ENCODE data around the gene THEMIS2. TPM values are rescaled to one million over a fixed set of nuclear protein-coding genes. Genes with fewer than 3 reads are reported as not detected.

THEMIS2 gene
- total and polyA plus RNA-seq, 10 of the 15 experiments (the other 5 are each of a cell fraction or from before 2014, with no cell fraction given): 9.1 to 114 (median 38.3) TPM

DNA sequence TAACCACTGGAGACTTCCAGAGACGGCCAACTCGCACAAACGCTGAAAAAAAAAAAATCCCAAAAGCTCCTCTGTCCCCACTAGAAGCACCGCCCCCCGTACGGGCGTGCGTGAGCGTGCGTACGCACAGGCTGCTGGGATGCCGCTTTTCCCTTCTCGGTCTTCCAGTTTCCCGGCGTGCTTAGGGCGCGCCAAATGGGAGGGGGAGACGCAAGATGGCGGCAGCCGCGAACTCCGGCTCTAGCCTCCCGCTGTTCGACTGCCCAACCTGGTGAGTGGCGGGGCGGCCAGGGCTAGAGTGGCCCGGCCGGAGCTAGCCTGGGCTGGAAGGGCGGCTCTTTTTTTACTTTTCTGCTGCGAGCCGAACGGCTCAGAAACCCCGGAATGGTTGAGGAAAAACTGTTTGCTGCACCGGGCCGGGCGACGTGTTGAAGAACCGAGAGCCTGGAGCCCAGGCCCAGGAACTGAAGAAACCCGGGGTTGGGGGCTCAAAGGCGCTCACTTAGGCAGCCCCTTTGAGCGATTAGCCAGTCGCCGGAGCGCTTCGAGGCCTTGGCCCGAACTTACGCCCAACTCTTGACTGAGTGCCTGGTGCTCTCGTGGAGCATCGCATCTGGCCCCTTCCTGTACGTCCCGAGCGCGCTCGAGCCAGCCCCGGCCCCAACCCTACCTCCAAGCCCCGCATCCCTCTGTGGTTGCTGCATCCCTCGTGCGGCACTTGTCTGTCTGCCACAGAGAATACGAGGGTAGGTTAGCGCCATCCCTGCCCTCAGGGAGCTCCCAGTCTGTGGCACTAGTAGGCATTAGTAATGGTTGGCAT lies 41.5 kb upstream of the THEMIS2 start, which contains the start of gene PPP1R8:
Gene PPP1R8 (plus strand): TSS at position 162 of the 820 bp plus-strand sequence. CDS start 54 bp downstream, at position 216.
- no peaks in the 10 kb centered on the region for H3K9me3 ChIP-seq (replicated peaks; ENCODE audit: control insufficient read depth, insufficient read depth, low read length)
- peak within 1 kb of the TSS; percentile 87 for H3K27ac ChIP-seq (ENCODE audit: control insufficient read depth, insufficient read depth)
- H3K79me2 ChIP-seq (ENCODE audit: control insufficient read depth, insufficient read depth, low read length): peaks cover 46% of the 10 kb centered on the region
- no peaks in the 10 kb centered on the region for H3K4me1 ChIP-seq (ENCODE audit: control insufficient read depth, insufficient read depth, low read length)
- TSS peak; percentile 53 for BruUV-seq (replicated peaks)
- H4K20me1 ChIP-seq (ENCODE audit: control insufficient read depth, insufficient read depth): no peaks in the 10 kb centered on the region
- intact Hi-C loops (cut with micrococcal nuclease; ENCODE audit: unreplicated experiment) (loop anchor here (5.0 to 10.0 kb wide), 2 partner anchors 106 to 159 kb away; partner anchors contain the start of genes FAM76A and IFI6), in situ Hi-C loops (cut with MboI) (no loop called here)
- ChIA-PET POLR2A (interaction anchor here (0.5 to 2.1 kb wide), 9 partner anchors 10 to 682 kb away, joined by 3 to 11 read pairs (median 4); partner anchors contain the start of genes FAM76A, IFI6 and STX12), RAD21 (ENCODE audit: unreplicated experiment) (interaction anchor here (0.7 to 1.8 kb wide), 10 partner anchors 54 to 257 kb away, joined by 3 to 8 read pairs (median 3); partner anchors contain the start of genes EYA3, FAM76A, IFI6 and STX12), SMC1A (ENCODE audit: uncharacterized antibody, unreplicated experiment) (interaction anchor here (0.7 to 4.7 kb wide), 10 partner anchors 10 to 247 kb away, joined by 3 to 35 read pairs (median 4); partner anchors contain the start of genes IFI6 and STX12), CTCF (interaction anchor here (0.6 to 4.8 kb wide), 3 partner anchors 160 to 405 kb away, joined by 3 to 32 read pairs (median 3); partner anchors contain the start of genes ATP5IF1 and IFI6)
- H3K36me3 ChIP-seq (ENCODE audit: control insufficient read depth in 2 of 2, insufficient read depth in 2 of 2, low read length in 1 of 2): peaks cover 0 to 4% of the 10 kb centered on the region in 2 experiments; a peak in 2 of 4 replicates
- FAIRE-seq (peak; percentile 92), DNase-seq (ENCODE audit: low read depth, low spot score) (peak; percentile 72), ATAC-seq (peak; percentile 99)
- peak within 1 kb of the TSS; percentile 91 for H3K4me2 ChIP-seq (ENCODE audit: control insufficient read depth, insufficient read depth)
- H3K4me3 ChIP-seq: peak within 1 kb of the TSS; percentile 90
- WGBS (ENCODE audit: insufficient coverage, insufficient replicate concordance, low lambda C conversion rate, missing lambda C conversion rate): under 1% methylated on average over 60 of the region's 60 CpGs
- no peaks in the 10 kb centered on the region for H3K27me3 ChIP-seq (replicated peaks in 1 of 2; ENCODE audit: control insufficient read depth in 2 of 2, insufficient read depth in 2 of 2, low read length in 1 of 2)
- peak within 1 kb of the TSS; percentile 86 for H2AFZ ChIP-seq (ENCODE audit: control insufficient read depth, low read depth, low read length)
- peak within 1 kb of the TSS; percentile 97 for H3K9ac ChIP-seq (ENCODE audit: control insufficient read depth, insufficient read depth, low read length)
- TF ChIP-seq, protein P1, sequence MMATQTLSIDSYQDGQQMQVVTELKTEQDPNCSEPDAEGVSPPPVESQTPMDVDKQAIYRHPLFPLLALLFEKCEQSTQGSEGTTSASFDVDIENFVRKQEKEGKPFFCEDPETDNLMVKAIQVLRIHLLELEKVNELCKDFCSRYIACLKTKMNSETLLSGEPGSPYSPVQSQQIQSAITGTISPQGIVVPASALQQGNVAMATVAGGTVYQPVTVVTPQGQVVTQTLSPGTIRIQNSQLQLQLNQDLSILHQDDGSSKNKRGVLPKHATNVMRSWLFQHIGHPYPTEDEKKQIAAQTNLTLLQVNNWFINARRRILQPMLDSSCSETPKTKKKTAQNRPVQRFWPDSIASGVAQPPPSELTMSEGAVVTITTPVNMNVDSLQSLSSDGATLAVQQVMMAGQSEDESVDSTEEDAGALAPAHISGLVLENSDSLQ (IDR thresholded peaks at IDR 0.05): peak; percentile 52; the same call in 1 of the 2 replicates
- peak; percentile 83 for TF ChIP-seq EED (IDR thresholded peaks at IDR 0.05; ENCODE audit: low read depth)
- TF ChIP-seq, protein P2, sequence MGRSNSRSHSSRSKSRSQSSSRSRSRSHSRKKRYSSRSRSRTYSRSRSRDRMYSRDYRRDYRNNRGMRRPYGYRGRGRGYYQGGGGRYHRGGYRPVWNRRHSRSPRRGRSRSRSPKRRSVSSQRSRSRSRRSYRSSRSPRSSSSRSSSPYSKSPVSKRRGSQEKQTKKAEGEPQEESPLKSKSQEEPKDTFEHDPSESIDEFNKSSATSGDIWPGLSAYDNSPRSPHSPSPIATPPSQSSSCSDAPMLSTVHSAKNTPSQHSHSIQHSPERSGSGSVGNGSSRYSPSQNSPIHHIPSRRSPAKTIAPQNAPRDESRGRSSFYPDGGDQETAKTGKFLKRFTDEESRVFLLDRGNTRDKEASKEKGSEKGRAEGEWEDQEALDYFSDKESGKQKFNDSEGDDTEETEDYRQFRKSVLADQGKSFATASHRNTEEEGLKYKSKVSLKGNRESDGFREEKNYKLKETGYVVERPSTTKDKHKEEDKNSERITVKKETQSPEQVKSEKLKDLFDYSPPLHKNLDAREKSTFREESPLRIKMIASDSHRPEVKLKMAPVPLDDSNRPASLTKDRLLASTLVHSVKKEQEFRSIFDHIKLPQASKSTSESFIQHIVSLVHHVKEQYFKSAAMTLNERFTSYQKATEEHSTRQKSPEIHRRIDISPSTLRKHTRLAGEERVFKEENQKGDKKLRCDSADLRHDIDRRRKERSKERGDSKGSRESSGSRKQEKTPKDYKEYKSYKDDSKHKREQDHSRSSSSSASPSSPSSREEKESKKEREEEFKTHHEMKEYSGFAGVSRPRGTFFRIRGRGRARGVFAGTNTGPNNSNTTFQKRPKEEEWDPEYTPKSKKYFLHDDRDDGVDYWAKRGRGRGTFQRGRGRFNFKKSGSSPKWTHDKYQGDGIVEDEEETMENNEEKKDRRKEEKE (IDR thresholded peaks at IDR 0.05): no peak
- no peak for TF ChIP-seq JUNB (IDR thresholded peaks at IDR 0.05)
- peak; percentile 64 to 65; a peak in 2 of 4 replicates for TF ChIP-seq BHLHE40 (IDR thresholded peaks at IDR 0.05; ENCODE audit: borderline replicate concordance in 1 of 2, low read depth in 2 of 2, low read length in 1 of 2)
- TF ChIP-seq PAX8 (IDR thresholded peaks at IDR 0.05): no peak
- TF ChIP-seq RAD21 (IDR thresholded peaks at IDR 0.05; ENCODE audit: insufficient read depth, low read depth, low read length): no peak
- no peak for TF ChIP-seq CHD1 (IDR thresholded peaks at IDR 0.05; ENCODE audit: low read depth, low read length)
- TF ChIP-seq ZNF217 (IDR thresholded peaks at IDR 0.05): no peak
- TF ChIP-seq, protein P3, sequence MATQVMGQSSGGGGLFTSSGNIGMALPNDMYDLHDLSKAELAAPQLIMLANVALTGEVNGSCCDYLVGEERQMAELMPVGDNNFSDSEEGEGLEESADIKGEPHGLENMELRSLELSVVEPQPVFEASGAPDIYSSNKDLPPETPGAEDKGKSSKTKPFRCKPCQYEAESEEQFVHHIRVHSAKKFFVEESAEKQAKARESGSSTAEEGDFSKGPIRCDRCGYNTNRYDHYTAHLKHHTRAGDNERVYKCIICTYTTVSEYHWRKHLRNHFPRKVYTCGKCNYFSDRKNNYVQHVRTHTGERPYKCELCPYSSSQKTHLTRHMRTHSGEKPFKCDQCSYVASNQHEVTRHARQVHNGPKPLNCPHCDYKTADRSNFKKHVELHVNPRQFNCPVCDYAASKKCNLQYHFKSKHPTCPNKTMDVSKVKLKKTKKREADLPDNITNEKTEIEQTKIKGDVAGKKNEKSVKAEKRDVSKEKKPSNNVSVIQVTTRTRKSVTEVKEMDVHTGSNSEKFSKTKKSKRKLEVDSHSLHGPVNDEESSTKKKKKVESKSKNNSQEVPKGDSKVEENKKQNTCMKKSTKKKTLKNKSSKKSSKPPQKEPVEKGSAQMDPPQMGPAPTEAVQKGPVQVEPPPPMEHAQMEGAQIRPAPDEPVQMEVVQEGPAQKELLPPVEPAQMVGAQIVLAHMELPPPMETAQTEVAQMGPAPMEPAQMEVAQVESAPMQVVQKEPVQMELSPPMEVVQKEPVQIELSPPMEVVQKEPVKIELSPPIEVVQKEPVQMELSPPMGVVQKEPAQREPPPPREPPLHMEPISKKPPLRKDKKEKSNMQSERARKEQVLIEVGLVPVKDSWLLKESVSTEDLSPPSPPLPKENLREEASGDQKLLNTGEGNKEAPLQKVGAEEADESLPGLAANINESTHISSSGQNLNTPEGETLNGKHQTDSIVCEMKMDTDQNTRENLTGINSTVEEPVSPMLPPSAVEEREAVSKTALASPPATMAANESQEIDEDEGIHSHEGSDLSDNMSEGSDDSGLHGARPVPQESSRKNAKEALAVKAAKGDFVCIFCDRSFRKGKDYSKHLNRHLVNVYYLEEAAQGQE (IDR thresholded peaks at IDR 0.05; ENCODE audit: low read depth, low read length): no peak
- TF ChIP-seq HDAC6 (IDR thresholded peaks at IDR 0.05; ENCODE audit: unreplicated experiment): no peak
- no peak for TF ChIP-seq RFX5 (IDR thresholded peaks at IDR 0.05; ENCODE audit: low read depth, low read length)

Data from GM12878 (cell line).